NCI-H526 (cell line): ENCODE data around the gene CKAP4.

Source experiments
- DNase-seq, 2 experiments: peaks; one replicate each; lab custom pipeline; 2025; lab: John Stamatoyannopoulos, UW

The CKAP4 gene

DNA sequence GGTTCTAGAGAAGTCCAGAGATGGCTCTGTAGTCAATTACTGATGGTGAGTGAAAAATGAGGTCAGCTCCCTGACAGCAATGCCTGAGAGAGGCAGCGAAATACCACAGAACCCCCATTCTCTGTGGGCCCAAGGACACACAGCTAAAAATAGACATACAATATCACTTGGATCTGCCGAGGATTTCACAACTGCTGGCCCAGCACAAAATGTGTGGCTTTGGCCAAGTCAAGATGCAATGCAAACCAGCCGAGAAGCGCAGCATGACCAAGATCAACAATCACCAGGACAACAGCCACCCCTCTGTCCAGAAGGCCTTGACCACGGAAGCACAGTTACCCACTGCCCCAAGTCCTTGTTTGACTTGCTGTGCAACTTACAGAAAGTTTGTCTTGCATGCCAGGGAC is 52.2 kb downstream of the CKAP4 start:
- DNase-seq = no peak

DNA sequence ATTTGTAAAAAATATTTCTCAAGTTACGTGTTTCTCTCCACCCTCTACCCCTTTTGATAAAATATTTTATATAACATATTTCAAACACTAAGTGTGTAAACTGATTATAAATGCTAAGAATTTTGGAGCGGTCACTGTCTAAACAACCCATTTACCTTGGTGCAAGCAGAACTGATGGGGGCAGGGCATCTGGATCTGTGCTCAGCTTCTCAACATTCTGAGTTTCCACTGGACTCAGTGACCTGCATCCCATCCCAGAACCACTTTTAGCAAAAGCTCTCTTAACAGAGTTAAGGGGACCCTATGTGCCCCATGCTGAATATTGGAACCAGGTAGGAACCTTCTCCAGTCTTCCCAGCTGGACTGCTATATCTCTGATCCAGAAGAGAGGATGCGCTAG is 53.5 kb downstream of the CKAP4 start:
- no peak for DNase-seq

- no peak for DNase-seq
Observed at GRCh38 chr12:106193394-106194215, 54.2 kb downstream of the CKAP4 start.

GRCh38 chr12:106192659-106193393 is 55.0 kb downstream of the CKAP4 start:
- no peak for DNase-seq

GRCh38 chr12:106190581-106190980 is 57.2 kb downstream of the CKAP4 start:
- DNase-seq = no peak

- DNase-seq = no peak
Observed at GRCh38 chr12:106189341-106189740, 58.5 kb downstream of the CKAP4 start.

GRCh38 chr12:106188256-106188655 is 59.6 kb downstream of the CKAP4 start:
- no peak for DNase-seq
